Right renal cortex interstitium (tissue), 3 donors: ENCODE data around the gene GIT2. TPM values are rescaled to one million over a fixed set of nuclear protein-coding genes. Genes with fewer than 3 reads are reported as not detected.
"Not testable (repeated sequence)": the region's sequence is repeated elsewhere in the genome, so short reads cannot be mapped to it uniquely, and the experiment has no call there.

ENCODE experiments used
- DNase-seq, 3 donors: peaks; one replicate each; pipeline ENCODE4 v3.0.0-alpha.2; 2013; ENCODE audit warnings: low read depth in 3 of 3, low spot score in 2 of 3
- polyA plus RNA-seq, 3 donors: library from polyadenylated mRNA; unstranded; fragments of 120-200 nt; gene quantifications; one replicate each; pipeline ENCODE4 v1.2.1, GENCODE V29; 2013; ENCODE audit not compliant: insufficient read length in 3 of 3

The GIT2 gene
- 10 to 100 TPM; 29.8 to 32.2 (median 30.7) TPM for polyA plus RNA-seq

- DNase-seq = peak; percentile 65 to 86 (median 78)
These were observed at the start of gene GIT2 for GRCh38 chr12:109995686-109996482. TSS of gene GIT2 (minus strand) at chr12:109996368. CDS start at chr12:109996224, 144 bp downstream.

- no peak for DNase-seq
These were observed 46.1 kb upstream of the GIT2 start for GRCh38 chr12:110042264-110042663.

- DNase-seq = no peak
These were observed 43.1 kb upstream of the GIT2 start for GRCh38 chr12:110039085-110039807.

- DNase-seq = no peak
These were observed 42.5 kb upstream of the GIT2 start for GRCh38 chr12:110038741-110039084.

GRCh38 chr12:110037315-110037714 is 41.1 kb upstream of the GIT2 start:
- DNase-seq = no peak

DNA sequence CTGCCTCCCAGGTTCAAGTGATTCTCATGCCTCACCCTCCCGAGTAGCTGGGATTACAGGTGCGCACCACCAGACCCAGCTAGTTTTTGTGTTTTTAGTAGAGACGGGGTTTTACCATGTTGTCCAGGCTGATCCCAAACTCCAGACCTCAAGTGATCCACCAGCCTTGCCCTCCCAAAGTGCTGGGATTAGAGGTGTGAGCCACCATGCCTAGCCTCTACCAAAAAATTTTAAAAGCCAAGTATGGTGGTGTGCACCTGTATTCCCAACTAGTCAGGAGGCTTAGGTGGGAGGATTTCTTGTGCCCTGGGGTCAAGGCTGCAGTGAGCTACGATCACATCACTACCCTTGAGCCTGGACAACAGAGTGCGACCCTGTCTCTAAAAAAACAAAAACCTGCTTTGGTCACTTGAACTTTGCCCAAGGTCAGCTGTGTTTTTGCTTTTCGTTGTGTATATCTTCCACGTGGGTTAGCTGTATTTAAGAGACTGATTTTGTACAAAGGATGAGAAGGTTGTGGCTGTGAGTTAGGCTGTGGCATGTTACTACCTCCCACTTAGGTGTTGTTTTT is 39.5 kb upstream of the GIT2 start:
- DNase-seq = no peak

DNA sequence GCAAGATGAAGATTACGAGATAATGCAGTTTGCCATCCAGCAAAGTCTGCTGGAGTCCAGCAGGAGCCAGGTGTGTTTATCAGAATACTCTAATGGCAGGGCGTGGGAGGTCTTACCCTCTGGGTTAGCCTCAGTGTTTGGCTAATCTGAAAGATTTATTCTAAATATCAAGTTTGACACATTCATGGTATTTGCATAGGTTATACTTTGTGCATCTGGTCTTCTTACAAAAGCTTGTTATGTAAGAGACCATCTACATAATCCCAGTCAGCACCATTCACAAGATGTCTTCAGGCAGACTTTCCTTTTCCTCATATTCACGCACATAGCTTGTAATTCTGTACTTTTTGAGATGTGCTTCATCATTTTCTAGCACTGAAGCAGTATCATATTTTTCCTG is 37.7 kb upstream of the GIT2 start:
- DNase-seq = no peak

DNA sequence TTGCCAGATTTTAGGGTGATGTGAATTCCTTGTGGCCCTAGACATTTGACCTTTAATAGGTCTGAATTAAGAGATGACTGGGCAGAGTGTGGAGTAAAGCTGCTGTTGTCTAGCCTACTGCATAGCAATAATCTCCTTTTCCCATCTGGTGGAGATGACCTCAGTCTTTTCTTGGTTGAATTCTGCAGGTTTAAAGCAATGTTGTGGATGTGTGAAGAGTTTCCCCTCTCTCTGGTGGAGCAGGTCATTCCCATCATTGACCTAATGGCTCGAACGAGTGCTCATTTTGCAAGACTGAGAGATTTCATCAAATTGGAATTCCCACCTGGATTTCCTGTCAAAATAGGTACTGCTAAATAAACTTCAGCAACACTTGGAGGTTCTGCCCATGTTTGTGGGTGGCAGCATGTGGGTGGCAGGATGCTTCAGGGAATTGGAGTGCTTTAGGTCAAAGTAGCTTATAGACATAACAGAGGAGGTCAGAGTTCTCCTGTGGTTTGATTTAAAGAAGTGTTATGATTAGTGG is 33.2 kb upstream of the GIT2 start:
- DNase-seq = no peak

GRCh38 chr12:110028323-110028722 is 32.2 kb upstream of the GIT2 start:
- no peak for DNase-seq

DNA sequence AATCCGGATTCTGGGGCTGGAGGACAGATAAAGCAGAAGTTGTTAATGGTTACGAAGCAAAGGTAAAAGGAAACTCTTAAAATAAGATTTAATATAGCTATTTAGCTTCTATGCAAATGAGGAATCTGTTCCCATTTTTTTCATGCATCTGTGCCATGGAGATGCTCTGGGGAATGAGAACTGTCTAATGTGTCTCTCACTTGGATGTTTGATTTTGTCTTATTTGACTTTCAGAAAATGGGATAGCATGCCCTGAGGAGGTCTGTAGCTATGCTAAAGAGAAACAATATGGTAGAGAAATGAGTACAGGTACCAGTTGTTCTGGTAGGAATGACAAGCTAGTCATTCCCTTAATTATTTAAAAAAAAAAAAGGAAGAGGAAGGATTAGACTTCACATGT is 27.9 kb upstream of the GIT2 start:
- DNase-seq = no peak

- no peak for DNase-seq
These were observed 27.2 kb upstream of the GIT2 start for GRCh38 chr12:110023059-110023980.

DNA sequence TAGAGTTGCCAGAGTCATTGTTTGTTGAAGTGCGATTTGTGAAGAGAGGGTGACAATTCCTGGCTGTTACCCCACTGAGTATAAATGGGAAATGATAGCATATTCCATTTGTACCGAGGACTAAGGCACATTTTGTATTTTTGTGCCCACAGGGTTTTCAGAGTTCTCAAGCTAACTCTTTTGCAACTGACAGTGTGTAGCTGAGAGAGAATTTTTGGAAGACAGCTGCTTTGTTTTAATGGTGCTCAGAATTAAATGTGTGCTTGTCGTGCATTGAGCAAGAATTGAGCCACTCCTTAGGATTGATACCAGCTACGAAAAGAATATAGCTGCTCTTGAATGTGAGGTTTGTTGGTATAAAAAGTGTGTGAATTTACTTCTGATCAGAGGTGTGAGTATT is 24.8 kb upstream of the GIT2 start:
- DNase-seq = no peak

DNA sequence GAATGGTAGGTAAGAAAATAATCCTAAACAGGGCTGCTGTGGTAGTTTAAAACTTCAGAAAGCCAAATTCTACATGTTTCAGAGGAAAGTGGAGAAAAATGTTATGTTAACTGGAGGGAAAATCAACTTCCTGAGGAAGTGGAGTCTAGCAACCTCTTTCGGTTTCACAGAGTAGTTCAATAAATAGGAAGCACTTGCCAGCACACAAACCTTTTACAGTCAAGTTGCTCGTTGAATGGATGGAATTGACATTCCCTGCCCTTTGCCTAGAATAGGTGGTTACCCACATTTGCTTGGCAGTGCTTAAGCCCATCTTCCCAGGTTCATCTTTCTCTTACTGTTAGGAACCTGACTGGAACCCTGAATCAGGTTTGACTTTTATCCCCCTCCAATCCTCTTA is 19.0 kb upstream of the GIT2 start:
- DNase-seq = no peak

- no peak for DNase-seq
These were observed 16.5 kb upstream of the GIT2 start for GRCh38 chr12:110012659-110013058.

DNA sequence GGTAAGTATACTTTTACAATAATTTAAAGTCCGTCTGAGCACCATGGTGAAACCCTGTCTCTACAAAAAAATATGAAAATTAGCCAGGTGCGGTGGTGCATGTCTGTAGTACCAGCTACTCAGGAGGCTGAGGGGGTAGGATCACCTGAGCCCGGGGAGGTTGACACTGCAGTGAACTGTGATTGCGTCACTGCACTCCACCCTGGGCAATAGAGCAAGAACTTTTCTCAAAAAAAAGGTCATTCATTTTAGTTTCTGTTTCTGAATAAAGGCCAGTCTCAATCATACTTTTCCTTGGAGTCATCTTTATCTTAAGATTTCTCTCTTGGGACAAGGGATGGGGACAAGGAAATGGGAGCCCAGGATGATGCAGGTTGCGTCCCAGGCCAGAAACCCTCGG is 16.0 kb upstream of the GIT2 start:
- DNase-seq = no peak

DNA sequence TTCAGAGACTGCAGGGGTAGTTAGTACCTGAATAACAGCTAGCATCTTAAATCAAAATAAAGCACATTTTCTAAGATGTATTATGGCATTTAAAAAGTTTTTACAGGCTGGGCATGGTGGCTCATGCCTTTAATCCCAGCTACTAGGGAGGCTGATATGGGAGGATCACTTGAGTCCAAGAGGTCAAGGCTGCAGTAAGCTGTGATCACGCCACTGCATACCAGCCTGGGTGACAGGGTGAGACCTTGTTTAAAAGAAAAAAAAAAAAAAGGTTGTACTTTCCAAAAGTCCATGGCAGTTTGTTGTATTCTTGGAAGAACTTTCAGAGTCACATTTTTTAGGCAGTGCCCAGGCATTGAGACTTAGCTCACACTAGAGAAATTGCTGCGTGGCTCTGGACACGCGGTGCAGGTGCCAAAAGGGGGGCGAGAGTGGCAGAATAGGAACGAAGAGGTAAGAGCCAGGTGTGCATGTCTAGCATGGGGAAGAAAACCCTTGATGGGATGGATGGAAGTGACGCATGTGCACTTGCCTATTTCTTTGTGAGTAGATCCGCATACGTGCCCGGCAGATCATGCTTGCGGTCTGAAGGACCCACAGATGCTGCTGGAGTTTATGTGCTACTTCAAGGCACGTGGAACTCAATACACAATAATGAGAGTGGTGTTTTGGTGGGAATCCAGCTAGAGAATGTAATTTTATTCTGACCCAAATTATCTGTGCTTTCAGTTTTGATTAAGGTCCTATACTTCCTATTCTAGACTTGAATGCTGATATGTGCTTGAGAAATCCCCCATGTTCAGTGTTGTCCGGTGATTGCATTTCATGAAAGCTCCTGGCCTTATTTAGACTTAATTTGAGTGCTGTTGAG is 14.9 kb upstream of the GIT2 start:
- no peak for DNase-seq

DNA sequence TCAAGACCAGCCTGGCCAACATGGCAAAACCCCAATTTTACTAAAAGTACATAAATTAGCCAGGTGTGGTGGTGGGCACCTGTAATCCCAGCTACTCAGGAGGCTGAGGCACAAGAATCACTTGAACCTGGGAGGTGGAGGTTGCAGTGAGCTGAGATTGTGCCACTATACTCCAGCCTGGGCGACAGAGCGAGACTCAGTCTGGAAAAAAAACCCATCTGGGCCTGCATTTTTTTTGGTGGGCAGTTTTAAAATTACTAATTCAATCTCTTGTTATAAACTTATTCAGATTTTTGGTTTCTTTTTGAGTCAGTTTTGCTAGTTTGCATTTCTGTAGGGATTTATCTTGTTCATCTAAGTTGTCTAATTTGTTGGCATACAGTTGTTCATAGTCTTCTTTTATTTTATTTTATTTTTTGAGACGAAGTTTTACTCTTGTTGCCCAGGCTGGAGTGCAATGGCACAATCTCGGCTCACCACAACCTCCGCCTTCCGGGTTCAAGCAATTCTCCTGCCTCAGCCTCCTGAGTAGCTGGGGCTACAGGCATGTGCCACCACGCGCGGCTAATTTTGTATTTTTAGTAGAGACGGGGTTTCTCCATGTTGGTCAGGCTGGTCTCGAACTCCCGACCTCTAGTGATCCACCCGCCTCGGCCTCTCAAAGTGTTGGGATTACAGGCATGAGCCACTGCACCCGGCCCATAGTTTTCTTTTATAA is 12.7 kb upstream of the GIT2 start:
- not testable (repeated sequence) for DNase-seq

DNA sequence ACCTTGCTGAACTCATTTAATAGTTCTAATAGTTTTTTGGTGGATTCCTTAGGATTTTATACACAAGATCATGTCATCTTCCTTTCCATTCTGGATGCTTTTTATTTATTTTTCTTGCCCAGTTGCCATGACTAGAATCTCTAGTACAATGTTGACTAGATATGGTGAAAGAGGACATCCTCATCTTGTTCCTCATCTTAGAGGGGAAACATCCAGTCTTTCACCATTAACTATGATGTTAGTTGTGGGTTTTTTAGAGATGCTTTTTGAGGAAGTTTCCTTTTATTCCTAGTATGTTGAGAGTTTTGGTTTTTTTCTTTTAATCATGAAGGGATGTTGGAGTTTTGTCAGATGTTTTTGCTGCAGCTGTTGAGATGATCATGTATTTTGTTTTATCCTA is 11.7 kb upstream of the GIT2 start:
- DNase-seq = no peak

DNA sequence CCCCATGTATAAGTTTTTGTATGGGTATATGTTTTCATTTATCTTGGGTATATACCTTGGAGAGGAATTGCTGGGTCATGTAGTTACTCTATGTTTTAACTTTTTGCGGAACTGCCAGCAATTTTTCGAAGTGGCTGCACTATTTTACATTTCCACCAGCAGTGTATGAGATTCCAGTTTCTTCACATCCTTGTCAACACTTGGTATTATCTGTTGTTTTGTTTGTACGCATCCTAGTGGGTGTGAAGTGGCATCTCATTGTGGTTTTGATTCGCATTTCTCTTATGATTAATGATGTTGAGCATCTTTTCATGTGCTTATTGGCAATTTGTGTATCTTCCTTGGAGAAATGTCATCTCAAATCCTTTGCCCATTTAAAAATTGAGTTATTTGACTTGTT is 9.9 kb upstream of the GIT2 start:
- no peak for DNase-seq
